ENCODE measurements around the gene MED15. TPM values are rescaled to one million over a fixed set of nuclear protein-coding genes. Genes with fewer than 3 reads are reported as not detected.

MED15 gene
- total RNA-seq, 4 donors from 2014 or later = 37.5 to 69.4 (median 52.7) TPM

DNA sequence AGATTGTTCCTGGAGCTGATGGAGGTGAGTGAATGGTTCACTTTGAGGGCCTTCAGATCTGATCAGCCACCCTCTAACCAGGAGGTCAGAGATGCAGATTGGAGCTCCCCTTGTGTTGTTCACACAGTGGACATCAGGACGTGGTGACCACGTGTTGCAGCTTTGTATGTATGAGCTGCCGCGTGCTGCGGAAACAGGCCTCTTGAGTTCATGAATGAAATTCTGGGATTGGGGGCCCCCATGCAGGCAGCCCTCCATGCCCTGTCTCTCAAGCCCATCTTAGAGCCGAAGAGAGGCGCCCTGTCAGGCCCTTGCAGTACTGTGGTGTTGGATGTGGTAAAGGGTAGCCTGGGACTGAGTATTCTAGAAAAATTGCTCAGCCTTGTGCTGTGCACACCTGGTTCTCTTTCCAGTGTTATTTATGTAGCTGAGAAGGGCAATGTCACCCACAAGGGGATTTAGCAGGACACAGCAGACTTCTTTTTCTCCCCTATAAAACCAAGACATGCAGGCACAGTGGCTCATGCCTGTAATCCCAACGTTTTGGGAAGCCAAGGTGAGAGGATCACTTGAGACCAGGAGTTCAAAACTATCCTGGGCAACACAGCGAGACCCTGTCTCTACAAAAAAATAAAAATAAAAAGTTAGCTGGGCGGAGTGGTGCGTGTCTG lies 64.9 kb downstream of the MED15 start:
- Histone ChIP-seq H3K36me3 (peaks cover 0 to 58% of the 10 kb centered on the region in 2 donors), H3K4me1 (peaks cover 12 to 24% of the 10 kb centered on the region in 2 donors), H3K27me3 (no peaks in the 10 kb centered on the region), H3K9me3 (no peaks in the 10 kb centered on the region), H3K4me3 (no peak overlapping the region), H3K27ac (no peak overlapping the region)
- DNase-seq (no peak), ATAC-seq (no peak)
- in situ Hi-C loops (cut with MboI; ENCODE audit: low sequenced_read_pairs in 4 of 4) = loop anchor here in 1 of 4 donors (10.0 kb wide), 1 partner anchor 157 kb away; no protein-coding TSS in a partner anchor
- intact Hi-C loops (cut with DNase I; ENCODE audit: low total_unique reads) = loop anchor here (10.0 kb wide), 1 partner anchor 147 kb away; no protein-coding TSS in a partner anchor
- TF ChIP-seq, protein P1, sequence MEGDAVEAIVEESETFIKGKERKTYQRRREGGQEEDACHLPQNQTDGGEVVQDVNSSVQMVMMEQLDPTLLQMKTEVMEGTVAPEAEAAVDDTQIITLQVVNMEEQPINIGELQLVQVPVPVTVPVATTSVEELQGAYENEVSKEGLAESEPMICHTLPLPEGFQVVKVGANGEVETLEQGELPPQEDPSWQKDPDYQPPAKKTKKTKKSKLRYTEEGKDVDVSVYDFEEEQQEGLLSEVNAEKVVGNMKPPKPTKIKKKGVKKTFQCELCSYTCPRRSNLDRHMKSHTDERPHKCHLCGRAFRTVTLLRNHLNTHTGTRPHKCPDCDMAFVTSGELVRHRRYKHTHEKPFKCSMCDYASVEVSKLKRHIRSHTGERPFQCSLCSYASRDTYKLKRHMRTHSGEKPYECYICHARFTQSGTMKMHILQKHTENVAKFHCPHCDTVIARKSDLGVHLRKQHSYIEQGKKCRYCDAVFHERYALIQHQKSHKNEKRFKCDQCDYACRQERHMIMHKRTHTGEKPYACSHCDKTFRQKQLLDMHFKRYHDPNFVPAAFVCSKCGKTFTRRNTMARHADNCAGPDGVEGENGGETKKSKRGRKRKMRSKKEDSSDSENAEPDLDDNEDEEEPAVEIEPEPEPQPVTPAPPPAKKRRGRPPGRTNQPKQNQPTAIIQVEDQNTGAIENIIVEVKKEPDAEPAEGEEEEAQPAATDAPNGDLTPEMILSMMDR (IDR thresholded peaks at IDR 0.05 in 4 of 5, conservative IDR thresholded peaks at IDR 0.05 in 1 of 5) = no peak
- no peak for TF ChIP-seq POLR2A (IDR thresholded peaks at IDR 0.05)

DNA sequence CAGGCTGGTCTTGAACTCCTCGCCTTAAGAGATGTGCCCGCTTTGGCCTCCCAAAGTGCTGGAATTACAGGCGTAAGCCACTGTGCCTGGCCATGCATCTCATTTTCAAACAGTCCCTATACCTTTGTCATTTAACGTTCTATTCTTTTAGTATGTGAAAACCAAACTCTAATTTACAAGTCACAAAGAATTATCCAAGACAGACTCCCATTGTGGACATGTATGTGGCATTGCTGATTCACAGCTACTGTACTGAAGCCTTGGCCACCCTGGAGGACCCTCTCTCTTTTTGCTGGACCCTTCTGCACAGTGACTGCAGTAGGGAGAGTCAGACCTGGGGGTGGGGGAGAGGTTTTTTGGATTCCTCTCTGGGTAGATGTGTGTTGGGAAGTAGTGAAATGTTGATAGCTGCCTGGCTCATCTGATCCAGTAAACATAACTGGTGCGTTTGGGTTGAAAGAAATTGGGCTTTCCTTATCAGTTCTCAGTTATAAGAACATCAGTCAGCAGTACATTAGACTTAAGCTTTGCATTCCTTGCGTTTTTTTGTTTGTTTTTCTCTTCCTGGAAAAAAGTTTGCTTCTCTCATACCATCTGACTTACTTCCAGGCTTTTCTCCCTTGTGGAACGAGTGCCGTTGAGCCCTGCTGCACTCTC lies 65.9 kb downstream of the MED15 start:
- in situ Hi-C loops (cut with MboI; ENCODE audit: low sequenced_read_pairs in 4 of 4) (loop anchor here in 1 of 4 donors (10.0 kb wide), 1 partner anchor 159 kb away; no protein-coding TSS in a partner anchor), intact Hi-C loops (cut with DNase I; ENCODE audit: low total_unique reads) (loop anchor here (10.0 kb wide), 1 partner anchor 149 kb away; no protein-coding TSS in a partner anchor)
- H3K4me3 ChIP-seq = no peak overlapping the region
- H3K27ac ChIP-seq = no peak overlapping the region
- peaks cover 0 to 48% of the 10 kb centered on the region in 2 donors for H3K36me3 ChIP-seq
- H3K9me3 ChIP-seq = no peaks in the 10 kb centered on the region
- H3K4me1 ChIP-seq = peaks cover 11 to 25% of the 10 kb centered on the region in 2 donors
- TF ChIP-seq POLR2A (IDR thresholded peaks at IDR 0.05) = no peak
- TF ChIP-seq, protein P1 (IDR thresholded peaks at IDR 0.05 in 4 of 5, conservative IDR thresholded peaks at IDR 0.05 in 1 of 5) = no peak
- ATAC-seq (no peak), DNase-seq (no peak)
- H3K27me3 ChIP-seq = no peaks in the 10 kb centered on the region

DNA sequence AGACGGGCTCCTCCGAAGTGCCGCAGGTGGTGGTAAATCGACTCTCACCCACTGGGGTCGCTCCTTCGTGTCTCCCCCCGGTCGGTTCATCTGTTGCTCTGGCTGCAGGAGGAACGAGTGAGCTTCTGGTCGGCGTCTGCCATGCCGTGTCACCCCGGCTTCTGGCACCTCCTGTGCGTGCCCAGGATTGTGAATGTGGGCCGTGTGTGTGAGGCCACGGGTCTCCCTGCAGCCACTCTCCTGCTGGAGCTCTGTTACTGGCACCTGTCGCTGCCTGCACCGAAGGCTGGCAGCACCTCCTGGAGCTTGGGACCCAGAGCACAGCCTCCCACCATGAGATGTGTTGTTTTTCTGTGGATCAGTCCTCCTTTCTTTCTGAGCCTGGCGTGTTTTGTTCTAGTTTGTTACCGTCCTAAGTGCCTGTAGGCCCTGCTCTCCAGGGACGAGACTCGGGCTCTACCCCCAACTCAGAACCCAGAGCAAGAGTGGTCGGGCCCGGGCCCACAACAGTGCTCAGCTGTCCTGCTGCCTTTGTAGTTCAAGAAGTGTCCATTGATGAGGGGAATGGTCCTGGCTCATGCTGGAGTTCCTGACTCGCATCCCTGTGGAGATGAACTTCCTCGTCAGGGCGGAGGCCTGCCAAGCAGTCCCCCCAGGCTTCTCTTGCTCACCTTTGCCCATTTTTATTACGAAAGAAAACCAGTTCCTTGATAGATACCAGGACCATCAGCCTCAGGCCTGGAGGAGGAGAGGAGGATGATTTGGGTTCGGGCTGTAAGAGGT lies 66.6 kb downstream of the MED15 start:
- Histone ChIP-seq H3K27me3 (no peaks in the 10 kb centered on the region), H3K36me3 (peaks cover 0 to 47% of the 10 kb centered on the region in 2 donors), H3K9me3 (no peaks in the 10 kb centered on the region), H3K4me1 (peaks cover 5 to 23% of the 10 kb centered on the region in 2 donors), H3K27ac (no peak overlapping the region), H3K4me3 (no peak overlapping the region)
- in situ Hi-C loops (cut with MboI; ENCODE audit: low sequenced_read_pairs in 4 of 4) = loop anchor here in 1 of 4 donors (10.0 kb wide), 1 partner anchor 159 kb away; no protein-coding TSS in a partner anchor
- no peak for ATAC-seq
- intact Hi-C loops (cut with DNase I; ENCODE audit: low total_unique reads) = loop anchor here (10.0 kb wide), 1 partner anchor 149 kb away; no protein-coding TSS in a partner anchor
- DNase-seq = no peak
- TF ChIP-seq, protein P1 (IDR thresholded peaks at IDR 0.05 in 4 of 5, conservative IDR thresholded peaks at IDR 0.05 in 1 of 5) = no peak
- no peak for TF ChIP-seq POLR2A (IDR thresholded peaks at IDR 0.05)

DNA sequence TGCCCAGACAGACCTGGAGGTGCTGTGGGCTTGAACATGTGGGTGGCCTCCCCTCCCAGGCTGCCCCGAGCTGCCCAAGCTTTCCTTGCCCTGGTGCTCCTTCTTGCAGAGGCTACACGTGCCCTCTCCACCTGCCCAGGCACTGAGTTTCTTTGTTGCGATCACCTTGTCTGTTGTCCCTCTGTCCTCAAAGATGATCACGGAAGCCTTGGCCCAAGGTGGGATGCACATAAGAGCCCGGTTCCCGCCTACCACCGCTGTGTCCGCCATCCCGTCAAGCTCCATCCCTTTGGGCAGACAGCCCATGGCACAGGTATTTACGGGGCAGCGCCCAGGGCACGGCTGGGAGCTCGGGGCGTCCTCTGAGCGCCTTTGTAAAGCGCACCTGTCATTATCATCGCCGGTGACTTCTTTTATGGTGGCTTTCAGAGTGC lies 67.5 kb downstream of the MED15 start:
- no peak overlapping the region for H3K4me3 ChIP-seq
- in situ Hi-C loops (cut with MboI; ENCODE audit: low sequenced_read_pairs in 4 of 4) = loop anchor here in 1 of 4 donors (10.0 kb wide), 1 partner anchor 160 kb away; no protein-coding TSS in a partner anchor
- DNase-seq (no peak), ATAC-seq (no peak)
- no peaks in the 10 kb centered on the region for H3K27me3 ChIP-seq
- intact Hi-C loops (cut with DNase I; ENCODE audit: low total_unique reads) = loop anchor here (10.0 kb wide), 1 partner anchor 150 kb away; no protein-coding TSS in a partner anchor
- no peak for TF ChIP-seq POLR2A (IDR thresholded peaks at IDR 0.05)
- TF ChIP-seq, protein P1 (IDR thresholded peaks at IDR 0.05 in 4 of 5, conservative IDR thresholded peaks at IDR 0.05 in 1 of 5) = no peak
- H3K36me3 ChIP-seq = peaks cover 0 to 57% of the 10 kb centered on the region in 2 donors
- no peaks in the 10 kb centered on the region for H3K9me3 ChIP-seq
- H3K4me1 ChIP-seq = peaks cover 5 to 14% of the 10 kb centered on the region in 2 donors
- no peak overlapping the region for H3K27ac ChIP-seq

Data from gastrocnemius medialis (tissue), 4 donors.